ENCODE measurements around the gene RHBDL1. TPM values are rescaled to one million over a fixed set of nuclear protein-coding genes. Genes with fewer than 3 reads are reported as not detected.
A peak's percentile ranks its signal among the peaks of the same experiment; 100 is the strongest.

The RHBDL1 gene
- total and polyA plus RNA-seq, 11 donors = 0.19 to 3.6 (median 1.8) TPM

DNA sequence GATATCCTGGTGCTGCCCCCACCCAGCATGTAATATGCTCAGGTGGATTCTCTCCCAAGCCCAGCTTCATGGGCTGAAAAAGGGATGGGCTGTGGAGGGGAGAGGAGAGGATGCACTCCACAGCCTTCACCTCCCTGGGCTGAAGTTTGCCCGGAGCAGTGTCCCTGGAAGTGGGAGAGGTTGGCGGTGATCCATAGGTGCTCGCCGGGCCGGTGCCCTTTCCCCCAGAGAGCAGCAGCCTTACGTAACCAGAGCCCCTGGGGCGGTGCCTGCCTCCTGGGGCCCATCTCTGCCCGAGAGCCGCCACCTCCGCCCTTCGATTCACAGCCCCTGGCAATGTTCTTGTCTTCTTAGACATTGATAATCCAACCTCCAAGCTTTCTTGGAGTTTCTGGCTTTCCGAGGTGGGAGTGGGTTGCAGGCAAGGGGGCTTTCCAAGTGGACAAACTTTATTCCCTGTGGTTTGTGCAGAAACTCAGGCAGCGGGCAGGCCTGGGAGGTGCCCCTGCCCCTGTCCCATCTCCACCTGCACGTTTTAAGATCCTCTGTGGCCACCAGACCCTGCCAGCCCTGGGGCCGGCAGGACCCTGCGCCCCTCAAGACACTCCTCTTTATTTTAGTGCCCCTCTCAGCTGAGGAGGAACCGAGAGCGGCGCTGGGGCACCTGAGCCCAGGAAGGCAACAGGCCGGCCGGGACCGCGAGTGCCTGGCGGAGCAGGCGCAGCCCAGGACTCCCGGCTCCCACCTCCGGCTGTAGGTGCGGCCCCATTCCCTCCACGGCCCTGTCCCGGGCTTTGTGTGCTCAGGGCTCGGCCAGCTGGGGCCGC, 29.4 kb upstream of the RHBDL1 start:
- H3K4me1 ChIP-seq = peaks cover 3 to 88% (median 49%) of the 10 kb centered on the region in 12 donors
- WGBS, 4 donors = 50 to 65% (median 62%) methylated on average over 31 to 32 of the region's 32 CpGs
- intact Hi-C loops (cut with DNase I) = loop anchor here in 2 of 10 donors (10.0 kb wide), 1 partner anchor 61 kb away; no protein-coding TSS in a partner anchor
- peak overlapping the region; percentile 37 to 97 (median 84) for H3K27ac ChIP-seq
- peak overlapping the region in 11 of 12 donors; percentile 3 to 36 (median 23) for H3K4me3 ChIP-seq
- ATAC-seq (peak; percentile 12 to 63 (median 54)), DNase-seq (peak in 4 of 5 donors; percentile 71 to 88 (median 73))
- H3K9me3 ChIP-seq = no peaks in the 10 kb centered on the region
- H3K36me3 ChIP-seq = peaks cover 0 to 3% (median 0%) of the 10 kb centered on the region in 9 donors
- TF ChIP-seq, protein P1, sequence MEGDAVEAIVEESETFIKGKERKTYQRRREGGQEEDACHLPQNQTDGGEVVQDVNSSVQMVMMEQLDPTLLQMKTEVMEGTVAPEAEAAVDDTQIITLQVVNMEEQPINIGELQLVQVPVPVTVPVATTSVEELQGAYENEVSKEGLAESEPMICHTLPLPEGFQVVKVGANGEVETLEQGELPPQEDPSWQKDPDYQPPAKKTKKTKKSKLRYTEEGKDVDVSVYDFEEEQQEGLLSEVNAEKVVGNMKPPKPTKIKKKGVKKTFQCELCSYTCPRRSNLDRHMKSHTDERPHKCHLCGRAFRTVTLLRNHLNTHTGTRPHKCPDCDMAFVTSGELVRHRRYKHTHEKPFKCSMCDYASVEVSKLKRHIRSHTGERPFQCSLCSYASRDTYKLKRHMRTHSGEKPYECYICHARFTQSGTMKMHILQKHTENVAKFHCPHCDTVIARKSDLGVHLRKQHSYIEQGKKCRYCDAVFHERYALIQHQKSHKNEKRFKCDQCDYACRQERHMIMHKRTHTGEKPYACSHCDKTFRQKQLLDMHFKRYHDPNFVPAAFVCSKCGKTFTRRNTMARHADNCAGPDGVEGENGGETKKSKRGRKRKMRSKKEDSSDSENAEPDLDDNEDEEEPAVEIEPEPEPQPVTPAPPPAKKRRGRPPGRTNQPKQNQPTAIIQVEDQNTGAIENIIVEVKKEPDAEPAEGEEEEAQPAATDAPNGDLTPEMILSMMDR (IDR thresholded peaks at IDR 0.05) = no peak
- no peak for TF ChIP-seq POLR2A (IDR thresholded peaks at IDR 0.05)
- H3K27me3 ChIP-seq = no peaks in the 10 kb centered on the region

GRCh38 chr16:646679-647172, 28.7 kb upstream of the RHBDL1 start:
- Histone ChIP-seq H3K27ac (peak overlapping the region in 11 of 12 donors; percentile 37 to 97 (median 84)), H3K9me3 (no peaks in the 10 kb centered on the region), H3K4me3 (peak overlapping the region in 8 of 12 donors; percentile 3 to 36 (median 30)), H3K36me3 (peaks cover 0 to 3% (median 0%) of the 10 kb centered on the region in 9 donors), H3K27me3 (no peaks in the 10 kb centered on the region), H3K4me1 (peaks cover 3 to 88% (median 49%) of the 10 kb centered on the region in 12 donors)
- WGBS, 4 donors = 49 to 77% (median 70%) methylated on average over 8 to 22 of the region's 22 CpGs
- TF ChIP-seq POLR2A (IDR thresholded peaks at IDR 0.05) = no peak
- TF ChIP-seq, protein P1 (IDR thresholded peaks at IDR 0.05) = no peak
- ATAC-seq (no peak), DNase-seq (no peak)
- intact Hi-C loops (cut with DNase I) = loop anchor here in 2 of 10 donors (10.0 kb wide), 1 partner anchor 62 kb away; no protein-coding TSS in a partner anchor

DNA sequence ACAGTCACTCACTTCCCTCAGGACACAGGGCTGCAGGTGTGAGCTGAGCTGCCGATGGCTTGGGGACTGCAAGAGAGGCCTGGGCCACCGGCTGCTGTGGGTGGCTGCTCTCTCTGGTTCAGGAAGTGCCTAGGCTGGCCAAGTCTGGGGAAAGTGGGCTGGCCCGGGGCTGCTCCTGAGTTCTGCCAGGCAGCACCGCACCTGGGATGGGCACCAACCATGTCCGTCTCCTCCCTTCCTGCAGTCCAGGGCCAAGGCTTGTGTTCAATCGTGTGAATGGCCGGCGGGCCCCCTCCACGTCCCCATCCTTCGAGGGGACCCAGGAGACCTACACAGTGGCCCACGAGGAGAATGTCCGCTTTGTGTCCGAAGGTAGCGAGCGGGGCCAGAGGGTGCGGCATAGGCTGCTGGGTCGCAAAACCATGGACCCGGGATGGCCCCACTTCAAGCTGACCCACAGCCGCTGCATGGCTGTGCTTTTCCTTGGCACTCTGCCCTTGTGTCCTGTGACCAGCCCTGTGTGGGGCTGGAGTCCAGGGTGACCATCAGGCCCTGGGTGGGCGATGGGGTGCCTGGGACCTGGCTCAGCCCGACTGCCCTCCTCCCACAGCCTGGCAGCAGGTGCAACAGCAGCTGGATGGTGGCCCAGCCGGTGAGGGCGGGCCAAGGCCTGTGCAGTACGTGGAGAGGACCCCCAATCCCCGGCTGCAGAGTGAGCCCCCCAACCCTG, 28.1 kb upstream of the RHBDL1 start:
- H3K4me1 ChIP-seq = peaks cover 3 to 82% (median 48%) of the 10 kb centered on the region in 12 donors
- intact Hi-C loops (cut with DNase I) = loop anchor here in 2 of 10 donors (10.0 kb wide), 1 partner anchor 63 kb away; no protein-coding TSS in a partner anchor
- peak overlapping the region in 3 of 12 donors; percentile 7 to 34 (median 33) for H3K4me3 ChIP-seq
- DNase-seq (no peak), ATAC-seq (peak in 1 of 4 donors; percentile 4)
- no peaks in the 10 kb centered on the region for H3K27me3 ChIP-seq
- no peaks in the 10 kb centered on the region for H3K9me3 ChIP-seq
- peak overlapping the region in 10 of 12 donors; percentile 71 to 97 (median 86) for H3K27ac ChIP-seq
- TF ChIP-seq, protein P1 (IDR thresholded peaks at IDR 0.05) = no peak
- TF ChIP-seq POLR2A (IDR thresholded peaks at IDR 0.05) = no peak
- peaks cover 0 to 3% (median 0%) of the 10 kb centered on the region in 9 donors for H3K36me3 ChIP-seq
- WGBS, 4 donors = 61 to 72% (median 70%) methylated on average over 9 to 25 of the region's 25 CpGs
